NOMO-1 (cell line): Measurements from ENCODE around the gene PLB1.

Experiments
- DNase-seq, 2 experiments: peaks; one replicate each; lab custom pipeline; 2025; ENCODE audit not compliant: unreplicated experiment in 2 of 2; lab: John Stamatoyannopoulos, UW

PLB1 gene

GRCh38 chr2:28639836-28640235 lies 144.0 kb downstream of the PLB1 start:
- DNase-seq, result no peak

- DNase-seq, result no peak
Observed at GRCh38 chr2:28640260-28640907, 144.5 kb downstream of the PLB1 start.

- DNase-seq, result no peak
Observed at GRCh38 chr2:28640908-28641300, 145.0 kb downstream of the PLB1 start.

- DNase-seq, result no peak
Observed at GRCh38 chr2:28642796-28643195, 146.9 kb downstream of the PLB1 start.

- no peak for DNase-seq
Observed at GRCh38 chr2:28643327-28643726, 147.5 kb downstream of the PLB1 start.

GRCh38 chr2:28643911-28644334 lies 148.1 kb downstream of the PLB1 start:
- DNase-seq, result peak; percentile 9 to 57

- no peak for DNase-seq
Observed at GRCh38 chr2:28644760-28645159, 148.9 kb downstream of the PLB1 start.

- DNase-seq, result no peak
Observed at GRCh38 chr2:28645553-28645952, 149.7 kb downstream of the PLB1 start.

GRCh38 chr2:28647682-28648081 lies 151.8 kb downstream of the PLB1 start:
- DNase-seq, result peak; percentile 1 to 64

GRCh38 chr2:28648147-28648546 lies 152.3 kb downstream of the PLB1 start:
- no peak for DNase-seq

- no peak for DNase-seq
Observed at GRCh38 chr2:28648671-28649395, 153.0 kb downstream of the PLB1 start.

- no peak for DNase-seq
Observed at GRCh38 chr2:28649481-28650265, 153.8 kb downstream of the PLB1 start.

GRCh38 chr2:28650266-28650584 lies 154.4 kb downstream of the PLB1 start:
- no peak for DNase-seq

GRCh38 chr2:28652217-28652616 lies 156.4 kb downstream of the PLB1 start:
- DNase-seq, result no peak

- no peak for DNase-seq
Observed at GRCh38 chr2:28653892-28654662, 158.2 kb downstream of the PLB1 start.

GRCh38 chr2:28654663-28655320 lies 158.9 kb downstream of the PLB1 start:
- no peak for DNase-seq

GRCh38 chr2:28656937-28657615 lies 161.2 kb downstream of the PLB1 start:
- DNase-seq, result no peak

GRCh38 chr2:28658369-28658768 lies 162.5 kb downstream of the PLB1 start:
- no peak for DNase-seq

GRCh38 chr2:28659127-28659526 lies 163.3 kb downstream of the PLB1 start:
- DNase-seq, result no peak

- DNase-seq, result no peak
Observed at GRCh38 chr2:28661589-28662001, 165.7 kb downstream of the PLB1 start.
